NCI-H2081 treated with DMSO at 0.1 percent for 48 hours (cell line): ENCODE measurements around the gene TRIM43.
"Not testable (repeated sequence)": the region's sequence is repeated elsewhere in the genome, so short reads cannot be mapped to it uniquely, and the experiment has no call there.

ENCODE experiments used
- DNase-seq: peaks from one replicate; lab custom pipeline; 2025; lab: John Stamatoyannopoulos, UW

Gene TRIM43

DNA sequence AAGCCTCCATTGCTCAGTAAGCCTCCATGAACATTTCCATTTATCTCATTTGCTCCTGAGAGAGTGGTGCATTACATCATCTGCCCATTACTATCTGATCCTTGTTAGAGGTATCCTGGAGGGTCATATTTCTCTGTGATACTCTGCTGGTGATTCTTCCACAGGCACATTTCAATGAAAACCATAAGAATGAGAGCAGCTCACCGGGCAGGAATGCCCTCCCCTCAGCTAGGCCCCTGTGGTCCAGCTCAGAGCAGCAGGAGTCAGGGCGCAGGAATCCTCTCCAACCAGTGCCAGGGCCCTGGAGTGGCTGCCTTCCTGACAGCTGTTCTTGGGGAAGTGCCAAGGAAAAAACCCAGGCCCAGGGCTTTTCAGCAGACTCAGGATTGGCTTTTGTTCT, 50.0 kb downstream of the TRIM43 start:
- not testable (repeated sequence) for DNase-seq

DNA sequence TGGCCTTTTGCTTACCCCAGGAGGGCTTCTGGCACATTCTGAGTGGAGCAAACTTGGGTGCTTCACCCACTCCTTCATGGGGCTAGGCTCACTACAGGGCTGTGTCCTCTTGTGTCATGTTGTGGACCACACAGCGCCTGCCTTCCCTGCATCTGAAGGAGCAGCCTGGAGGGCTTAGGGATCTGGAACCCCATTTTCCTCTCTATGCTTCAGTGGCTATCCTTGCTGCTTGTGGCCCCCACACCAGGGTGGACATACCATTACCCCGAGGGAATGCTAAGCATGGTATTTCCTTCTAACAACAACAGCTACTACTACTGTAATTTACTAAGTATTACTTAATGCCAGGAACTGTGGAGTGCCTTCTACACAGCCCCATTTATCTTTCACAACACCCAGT, 50.6 kb downstream of the TRIM43 start:
- DNase-seq = not testable (repeated sequence)

DNA sequence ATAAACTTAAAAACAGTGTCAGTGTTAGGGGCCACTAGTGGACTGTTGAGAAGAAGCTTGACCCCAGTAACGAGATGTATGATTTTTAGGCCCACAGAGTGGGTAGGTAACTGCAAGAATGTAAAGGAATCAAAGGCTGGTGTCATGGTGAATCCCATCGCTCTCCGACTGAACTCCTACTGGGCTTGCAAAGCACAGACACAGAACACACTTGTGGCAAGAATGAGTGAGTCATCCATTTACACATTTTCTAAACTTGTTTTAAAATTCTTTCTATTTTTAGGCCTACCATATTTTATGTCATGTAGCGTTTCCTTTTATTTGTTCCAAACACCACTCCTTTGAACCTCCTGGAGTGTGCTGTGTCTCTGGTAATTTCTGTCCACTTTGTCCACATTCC, 51.1 kb downstream of the TRIM43 start:
- DNase-seq = not testable (repeated sequence)

DNA sequence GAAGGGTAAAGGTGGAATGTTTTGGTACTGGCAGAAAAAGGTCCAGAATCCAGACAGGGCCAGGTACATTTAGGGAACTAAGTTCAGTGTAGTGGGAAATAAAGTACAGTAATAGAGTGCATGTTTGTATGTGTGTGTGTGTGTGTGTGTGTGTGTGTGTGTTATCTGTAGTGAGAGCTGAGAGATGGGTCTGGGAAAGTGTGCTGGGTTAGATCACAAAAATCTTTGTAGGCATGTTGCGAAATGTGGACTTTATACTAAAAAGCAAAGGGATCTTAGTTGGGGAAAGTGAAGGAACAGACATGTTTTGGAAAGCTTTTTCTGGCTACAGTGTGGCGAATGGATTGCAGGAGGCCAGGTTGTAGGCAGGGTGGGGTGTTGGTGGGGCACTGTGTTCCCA, 53.5 kb downstream of the TRIM43 start:
- DNase-seq = not testable (repeated sequence)

DNA sequence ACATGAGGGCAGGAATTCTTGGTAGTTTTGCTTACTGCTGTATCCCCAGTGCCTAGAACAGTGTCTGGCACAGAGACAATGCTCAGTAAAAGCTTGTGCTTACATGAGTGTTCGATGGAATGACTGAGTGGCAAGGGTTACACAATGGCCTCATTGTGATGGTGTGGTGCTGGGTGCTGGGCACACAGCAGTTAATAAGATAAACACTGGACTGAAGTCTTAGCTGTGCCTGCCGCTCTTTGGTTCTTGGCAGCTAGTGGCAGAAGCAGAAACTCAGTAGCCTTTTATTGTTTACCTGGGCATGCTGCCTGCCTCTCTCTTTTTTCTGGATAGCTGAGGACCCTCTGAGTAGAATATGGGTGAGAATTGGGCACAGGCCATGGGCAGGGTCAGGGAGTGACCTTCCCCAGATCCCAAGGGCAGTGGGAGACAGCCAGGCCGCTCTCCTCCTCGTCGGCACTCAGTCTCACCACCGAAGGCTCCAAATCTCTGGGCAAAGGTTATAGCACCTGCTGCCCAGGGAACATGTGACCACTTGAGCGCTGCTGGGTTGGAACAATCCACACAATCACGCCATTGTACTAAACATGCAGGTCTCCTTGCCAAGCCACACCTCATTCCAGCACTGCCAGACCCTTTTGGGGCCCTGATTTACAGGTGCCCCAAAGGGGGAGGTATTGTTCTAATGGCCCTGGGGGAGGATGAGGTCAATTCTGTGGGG, 54.6 kb downstream of the TRIM43 start:
- DNase-seq = not testable (repeated sequence)

DNA sequence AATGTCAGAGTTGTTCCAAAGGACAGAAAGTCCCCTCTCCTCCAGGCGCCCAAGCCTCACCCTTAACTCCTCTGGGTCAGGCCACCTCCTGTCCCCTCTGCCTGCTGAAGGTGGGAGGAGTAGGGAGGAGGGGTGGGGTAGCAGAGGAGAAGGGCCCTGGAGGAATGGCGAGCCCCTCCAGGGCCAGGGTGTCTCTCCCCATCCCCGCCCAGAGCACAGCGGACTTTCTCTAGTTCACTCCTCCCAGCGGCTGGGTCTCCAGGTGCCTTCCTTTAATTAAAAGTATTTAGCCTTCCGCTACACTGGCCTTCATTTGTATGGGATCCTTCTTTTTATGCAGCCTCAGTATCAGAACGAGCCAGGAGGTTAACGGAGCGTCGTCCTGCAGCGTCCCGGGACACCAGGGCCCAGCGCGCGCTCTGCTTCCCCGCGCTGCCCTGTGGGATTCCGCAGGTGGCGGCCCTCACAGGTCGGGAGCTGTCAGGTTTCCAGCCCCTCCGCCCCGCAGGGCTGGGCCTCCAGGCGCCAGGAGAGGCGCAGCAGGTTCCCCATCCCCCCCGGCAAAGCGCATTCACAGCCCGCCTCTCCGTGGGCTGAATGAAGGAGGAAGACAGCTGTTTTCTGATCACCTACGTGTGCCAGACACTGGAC, 57.2 kb downstream of the TRIM43 start:
- not testable (repeated sequence) for DNase-seq
